Smooth muscle cell (in vitro differentiated cells): ENCODE results near the gene ITPR3. TPM values are rescaled to one million over a fixed set of nuclear protein-coding genes. Genes with fewer than 3 reads are reported as not detected.

ENCODE experiments used
- DNase-seq: peaks from one replicate; lab custom pipeline; 2025; ENCODE audit not compliant: unreplicated experiment; lab: John Stamatoyannopoulos, UW
- H2AFZ ChIP-seq: fragments of 200-600 bp; sonication (generic); 2 replicates; pipeline ENCODE4 v1.6.0; 2016; ENCODE audit warnings: antibody characterized with exemption, low read depth, mild to moderate bottlenecking
- H3F3A ChIP-seq: fragments of 200-600 bp; sonication (generic); 2 replicates; pipeline ENCODE4 v1.6.0; 2017; ENCODE audit warnings: antibody characterized with exemption, low read depth
- H3K27ac ChIP-seq: fragments of 200-600 bp; sonication (generic); 2 replicates; pipeline ENCODE4 v1.5.1; 2016; ENCODE audit warnings: low read depth, mild to moderate bottlenecking
- H3K27me3 ChIP-seq: fragments of 200-600 bp; sonication (generic); 2 replicates; pipeline ENCODE4 v1.6.1; 2016; ENCODE audit warnings: low read depth, mild to moderate bottlenecking
- H3K36me3 ChIP-seq: fragments of 200-600 bp; sonication (generic); 2 replicates; pipeline ENCODE4 v1.5.1; 2016; ENCODE audit warnings: low read depth
- H3K4me1 ChIP-seq: fragments of 200-600 bp; sonication (generic); 2 replicates; pipeline ENCODE4 v1.5.1; 2016; ENCODE audit warnings: low read depth
- H3K4me2 ChIP-seq: fragments of 200-600 bp; sonication (generic); 2 replicates; pipeline ENCODE4 v1.6.0; 2016; ENCODE audit warnings: mild to moderate bottlenecking
- H3K4me3 ChIP-seq: fragments of 200-600 bp; sonication (generic); 2 replicates; pipeline ENCODE4 v1.5.1; 2016; ENCODE audit warnings: mild to moderate bottlenecking
- H3K79me2 ChIP-seq: fragments of 200-600 bp; sonication (generic); 2 replicates; pipeline ENCODE4 v1.6.0; 2016; ENCODE audit warnings: low read depth, mild to moderate bottlenecking
- H3K9ac ChIP-seq: fragments of 200-600 bp; sonication (generic); 2 replicates; pipeline ENCODE4 v1.6.0; 2016; ENCODE audit warnings: low read depth
- H3K9me3 ChIP-seq: fragments of 200-600 bp; sonication (generic); replicated peaks from 2 replicates; pipeline ENCODE4 v1.5.1; 2016; ENCODE audit warnings: low read depth
- H4K20me1 ChIP-seq: fragments of 200-600 bp; sonication (generic); 2 replicates; pipeline ENCODE4 v1.6.0; 2016; ENCODE audit warnings: low read depth
- CTCF ChIP-seq: fragments of 200-600 bp; sonication (generic); IDR thresholded peaks from 2 replicates; pipeline ENCODE4 v1.5.1; 2017; ENCODE audit warnings: borderline replicate concordance, mild to moderate bottlenecking, antibody characterized with exemption; ENCODE audit not compliant: insufficient read depth, poor library complexity, severe bottlenecking
- WGBS: methylation state at CpG from one replicate; pipeline ENCODE4 v1.1.7; 2016; ENCODE audit warnings: low lambda C conversion rate; 5-methylcytosine and 5-hydroxymethylcytosine counted together
- polyA plus RNA-seq: library from polyadenylated mRNA; unstranded; fragments of >200 nt; fragmentation: Nextera tagmentation; extraction: Ambion mirVana; gene quantifications from 2 replicates; pipeline ENCODE4 v1.2.1, GENCODE V29; 2016
- total RNA-seq: library from RNA; depleted of rRNA; stranded (reverse); fragments of >200 nt; gene quantifications from 2 replicates; pipeline ENCODE4 v1.2.3, GENCODE V29; 2014

ITPR3 gene
- total and polyA plus RNA-seq, 2 experiments from 2014 or later: 2.0 to 7.4 TPM

GRCh38 chr6:33726696-33727095, 105.6 kb downstream of the ITPR3 start:
- Histone ChIP-seq H3K4me1 (no peaks in the 10 kb centered on the region), H3K4me2 (no peak overlapping the region), H4K20me1 (no peaks in the 10 kb centered on the region), H3K9me3 (no peaks in the 10 kb centered on the region), H2AFZ (no peak overlapping the region), H3K79me2 (no peaks in the 10 kb centered on the region), H3K4me3 (no peak overlapping the region), H3K9ac (no peak overlapping the region), H3K27ac (no peak overlapping the region), H3F3A (no peaks in the 10 kb centered on the region), H3K27me3 (no peaks in the 10 kb centered on the region), H3K36me3 (no peaks in the 10 kb centered on the region)
- 96% methylated on average over 15 of the region's 15 CpGs for WGBS
- no peak for DNase-seq
- TF ChIP-seq CTCF: no peak

GRCh38 chr6:33727126-33727525, 106.0 kb downstream of the ITPR3 start:
- Histone ChIP-seq H3K4me1 (no peaks in the 10 kb centered on the region), H3K27ac (no peak overlapping the region), H3K27me3 (no peaks in the 10 kb centered on the region), H3K9ac (no peak overlapping the region), H3K79me2 (no peaks in the 10 kb centered on the region), H4K20me1 (no peaks in the 10 kb centered on the region), H3K4me3 (no peak overlapping the region), H3K9me3 (no peaks in the 10 kb centered on the region), H3F3A (no peaks in the 10 kb centered on the region), H3K36me3 (no peaks in the 10 kb centered on the region), H3K4me2 (no peak overlapping the region), H2AFZ (no peak overlapping the region)
- 89% methylated on average over 7 of the region's 7 CpGs for WGBS
- no peak for DNase-seq
- no peak for TF ChIP-seq CTCF

GRCh38 chr6:33727932-33728331, 106.8 kb downstream of the ITPR3 start:
- DNase-seq: no peak
- H3K9ac ChIP-seq: no peak overlapping the region
- TF ChIP-seq CTCF: no peak
- H3F3A ChIP-seq: no peaks in the 10 kb centered on the region
- H3K9me3 ChIP-seq: no peaks in the 10 kb centered on the region
- no peak overlapping the region for H3K27ac ChIP-seq
- no peak overlapping the region for H3K4me2 ChIP-seq
- no peaks in the 10 kb centered on the region for H3K36me3 ChIP-seq
- H3K4me3 ChIP-seq: no peak overlapping the region
- H3K79me2 ChIP-seq: no peaks in the 10 kb centered on the region
- H3K4me1 ChIP-seq: no peaks in the 10 kb centered on the region
- no peaks in the 10 kb centered on the region for H4K20me1 ChIP-seq
- WGBS: 93% methylated on average over 11 of the region's 11 CpGs
- no peaks in the 10 kb centered on the region for H3K27me3 ChIP-seq
- H2AFZ ChIP-seq: no peak overlapping the region

GRCh38 chr6:33728438-33728837, 107.3 kb downstream of the ITPR3 start:
- H2AFZ ChIP-seq: no peak overlapping the region
- 89% methylated on average over 11 of the region's 11 CpGs for WGBS

More at GRCh38 chr6:33728438-33728837, 107.3 kb downstream of the ITPR3 start:
- Histone ChIP-seq H3K27me3 (no peaks in the 10 kb centered on the region), H3K4me3 (no peak overlapping the region), H4K20me1 (no peaks in the 10 kb centered on the region), H3F3A (no peaks in the 10 kb centered on the region), H3K9me3 (no peaks in the 10 kb centered on the region), H3K79me2 (no peaks in the 10 kb centered on the region), H3K36me3 (no peaks in the 10 kb centered on the region), H3K9ac (no peak overlapping the region), H3K27ac (no peak overlapping the region), H3K4me2 (no peak overlapping the region), H3K4me1 (no peaks in the 10 kb centered on the region)
- TF ChIP-seq CTCF: no peak
- DNase-seq: no peak
